NCI-H774 (cell line): ENCODE measurements around the gene THBD.

Experiments
- DNase-seq: peaks from one replicate; lab custom pipeline; 2025; lab: John Stamatoyannopoulos, UW

Gene THBD

DNA sequence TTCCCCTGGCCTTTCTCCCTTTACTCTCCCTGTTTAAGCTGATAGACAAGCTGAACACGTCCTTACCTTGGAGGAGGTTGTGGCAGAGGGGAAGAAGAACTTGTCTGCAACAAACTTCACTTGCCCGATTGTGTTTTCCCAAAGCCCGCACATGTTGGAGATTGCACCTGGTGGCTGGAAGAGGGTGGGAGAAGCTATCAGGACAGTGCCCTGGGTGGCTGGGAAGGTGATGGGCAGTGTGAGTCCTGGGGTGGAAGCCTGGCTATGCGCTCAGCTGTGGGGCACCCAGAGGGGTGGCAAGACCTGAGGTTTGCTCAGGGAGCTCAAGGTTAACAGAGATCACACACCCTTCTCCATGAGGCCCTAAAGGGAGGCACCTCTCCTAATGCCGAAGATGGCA lies 39.4 kb downstream of the THBD start:
- no peak for DNase-seq

DNA sequence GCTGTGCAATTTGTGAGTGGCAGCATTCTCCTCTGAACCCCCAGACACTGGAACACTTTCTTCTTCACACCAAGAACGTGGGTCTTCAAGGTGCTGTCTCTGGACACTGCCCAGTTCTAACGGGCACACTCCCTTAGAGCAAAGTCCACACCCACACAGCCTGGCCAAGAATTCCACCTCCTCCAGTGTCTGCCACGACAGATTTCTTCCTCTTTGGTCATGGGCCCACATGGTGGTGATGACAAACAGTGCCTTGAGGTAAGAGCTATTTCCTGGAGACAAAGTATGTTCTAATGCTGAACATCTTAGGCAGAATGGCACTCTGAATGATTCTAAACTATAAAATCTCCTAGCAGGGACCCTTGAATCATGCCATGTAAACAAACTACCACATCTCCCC lies 39.8 kb downstream of the THBD start:
- no peak for DNase-seq

DNA sequence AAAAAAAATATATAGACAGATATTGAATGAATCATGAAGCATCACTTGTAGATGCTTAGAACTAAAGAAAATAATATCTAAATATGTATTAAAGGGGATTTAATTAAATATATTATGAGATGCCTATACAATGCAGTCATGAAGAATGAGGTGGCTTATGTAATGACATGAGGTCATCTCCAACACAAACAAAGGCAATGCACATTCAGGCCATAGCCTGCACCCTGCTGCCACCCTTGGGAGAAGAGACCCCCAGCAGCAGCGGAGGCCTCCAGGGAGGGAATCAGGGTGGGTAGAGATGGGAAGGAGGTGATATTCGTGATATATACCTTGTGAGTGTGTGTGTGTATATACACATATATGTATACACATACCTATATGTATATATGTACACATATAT lies 40.8 kb downstream of the THBD start:
- no peak for DNase-seq

DNA sequence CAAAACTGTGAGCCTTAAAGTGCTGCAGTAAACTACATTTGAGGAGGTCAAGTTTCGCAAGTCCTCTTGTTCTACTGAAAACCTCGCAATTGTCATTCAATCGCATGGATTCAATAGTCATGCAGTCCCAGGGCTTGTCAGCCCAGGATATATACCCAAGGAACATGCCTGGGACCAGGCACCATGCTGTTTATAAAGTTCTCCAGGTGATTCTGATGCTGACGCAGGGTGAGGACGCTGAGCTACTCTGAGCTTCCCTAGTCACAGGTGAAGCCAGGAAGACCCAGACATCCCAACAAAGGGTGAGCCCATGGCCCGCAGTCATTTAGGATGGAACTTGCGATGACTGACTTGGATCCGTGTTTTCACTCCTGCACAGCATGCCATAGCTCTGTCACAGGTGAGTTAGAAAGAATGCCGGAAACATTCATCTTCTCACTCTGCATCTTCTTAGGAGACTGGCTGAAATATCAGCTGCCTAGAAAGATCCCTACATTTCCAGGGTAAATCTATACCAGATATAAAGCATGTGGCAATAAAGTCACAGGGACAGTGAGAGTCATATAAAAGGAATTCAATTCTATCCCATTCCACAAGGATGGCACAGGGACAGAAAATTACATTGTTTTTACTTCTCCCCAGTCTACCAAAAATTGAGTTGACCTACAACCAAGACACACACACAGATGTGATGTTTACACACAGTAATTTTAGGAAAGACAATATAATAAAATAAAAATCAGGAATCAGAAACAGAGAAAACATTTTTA lies 41.4 kb downstream of the THBD start:
- no peak for DNase-seq

DNA sequence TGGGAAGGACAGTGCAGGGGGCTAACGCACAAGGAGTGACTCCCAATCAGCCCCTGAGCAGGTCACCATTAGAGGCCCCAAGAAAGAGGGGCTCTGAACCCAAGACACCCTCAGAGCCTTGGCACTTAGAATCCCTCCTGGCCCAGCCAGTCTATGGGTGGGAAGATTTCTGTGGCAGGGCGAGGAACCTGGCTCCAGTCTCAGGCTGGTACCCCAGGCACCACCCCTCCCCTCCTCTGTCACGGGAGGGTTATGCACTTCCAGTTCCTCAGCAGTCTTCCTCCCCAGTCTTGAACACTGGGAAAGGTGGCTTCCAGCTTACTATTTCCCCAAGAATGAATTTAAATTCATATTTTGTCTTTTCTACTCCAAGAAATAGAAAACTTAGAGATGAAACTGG lies 42.0 kb downstream of the THBD start:
- no peak for DNase-seq

DNA sequence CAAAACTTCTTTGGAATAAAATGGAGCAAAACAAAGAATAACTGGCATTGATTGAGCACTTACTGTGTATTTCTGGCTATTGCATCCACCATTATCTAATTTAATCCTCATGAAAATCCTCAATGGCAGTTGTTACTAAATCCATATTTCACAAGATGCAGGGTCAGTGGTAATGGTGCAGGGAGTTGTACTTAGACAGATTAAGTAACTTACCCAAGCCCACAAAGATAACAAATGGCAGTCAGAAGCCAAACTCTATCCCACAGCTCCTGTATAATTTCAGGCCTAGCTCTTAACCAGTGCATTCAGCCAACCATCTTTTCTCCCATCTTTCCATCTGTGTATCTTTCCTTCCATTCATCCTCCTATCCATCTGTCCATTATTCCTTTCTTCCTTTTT lies 43.7 kb downstream of the THBD start:
- no peak for DNase-seq

DNA sequence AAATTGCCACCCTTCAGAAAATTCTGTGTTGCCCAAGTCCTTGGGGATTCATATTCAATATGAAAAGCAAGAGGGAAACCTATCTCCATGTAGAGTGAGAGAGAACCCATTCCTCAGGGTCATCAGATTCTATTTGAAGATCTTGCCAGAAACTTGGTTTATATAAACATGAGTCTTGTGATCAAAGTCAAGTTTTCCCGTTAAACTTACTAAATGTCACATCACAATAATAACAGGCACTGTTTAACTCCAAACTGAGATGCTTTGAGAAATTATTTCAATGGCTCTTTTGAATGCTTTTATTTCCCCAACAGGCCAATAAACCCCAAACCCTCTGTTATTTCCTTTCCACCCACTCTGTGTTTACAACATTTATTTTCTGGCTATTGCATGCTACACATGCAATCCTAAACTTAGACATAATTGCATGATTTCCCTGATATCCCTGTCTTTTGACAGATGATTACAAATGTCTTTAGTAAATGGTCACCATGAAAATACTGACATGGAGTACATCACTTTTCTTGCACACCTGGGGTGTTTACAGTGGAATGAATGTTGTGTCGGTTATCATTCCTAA lies 45.5 kb downstream of the THBD start:
- DNase-seq, result no peak

DNA sequence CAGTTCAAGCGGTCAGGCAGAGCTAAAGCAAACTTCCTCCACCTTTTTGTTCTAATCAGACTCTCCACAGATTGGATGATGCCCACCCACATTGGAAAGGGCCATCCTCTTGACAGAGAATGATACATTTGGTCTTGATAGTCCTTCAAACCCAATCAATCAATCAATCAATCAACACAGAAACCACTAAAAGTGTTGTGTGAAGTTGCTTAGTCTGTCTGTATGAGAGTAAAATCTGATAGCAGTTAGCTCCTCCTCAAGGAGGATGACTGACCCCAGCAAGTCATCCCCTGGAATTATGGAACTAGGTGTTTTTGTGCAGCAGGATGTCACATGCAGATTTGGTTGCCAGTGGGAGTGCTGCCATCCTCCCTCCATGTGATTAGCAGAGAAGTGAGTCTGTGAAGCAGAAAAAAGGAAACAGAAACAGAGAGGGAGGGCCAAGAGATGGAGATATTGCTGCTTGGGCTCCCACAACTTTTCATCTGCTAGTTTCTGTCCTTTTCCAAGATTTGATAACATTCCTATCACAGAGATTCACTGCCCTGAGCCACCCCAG lies 46.3 kb downstream of the THBD start:
- no peak for DNase-seq

DNA sequence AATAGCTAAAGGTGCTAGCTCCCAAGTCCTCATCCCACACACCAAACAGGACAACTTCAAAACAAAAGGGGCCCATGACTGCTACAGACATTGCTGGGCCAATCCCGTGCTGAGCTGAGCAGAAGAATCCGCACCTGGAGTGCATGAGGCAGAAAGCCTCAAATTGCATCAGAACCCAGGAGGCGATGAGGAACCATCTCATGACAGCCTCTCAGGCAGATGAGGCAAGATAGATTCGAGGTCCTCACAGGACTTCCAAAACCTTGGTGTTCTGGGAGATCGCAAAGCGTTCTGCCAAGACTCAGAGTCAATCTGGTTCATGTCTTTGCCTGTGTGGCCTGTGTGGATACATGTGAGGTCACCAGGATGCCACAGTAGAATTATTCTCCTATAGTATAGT lies 47.2 kb downstream of the THBD start:
- DNase-seq, result no peak

DNA sequence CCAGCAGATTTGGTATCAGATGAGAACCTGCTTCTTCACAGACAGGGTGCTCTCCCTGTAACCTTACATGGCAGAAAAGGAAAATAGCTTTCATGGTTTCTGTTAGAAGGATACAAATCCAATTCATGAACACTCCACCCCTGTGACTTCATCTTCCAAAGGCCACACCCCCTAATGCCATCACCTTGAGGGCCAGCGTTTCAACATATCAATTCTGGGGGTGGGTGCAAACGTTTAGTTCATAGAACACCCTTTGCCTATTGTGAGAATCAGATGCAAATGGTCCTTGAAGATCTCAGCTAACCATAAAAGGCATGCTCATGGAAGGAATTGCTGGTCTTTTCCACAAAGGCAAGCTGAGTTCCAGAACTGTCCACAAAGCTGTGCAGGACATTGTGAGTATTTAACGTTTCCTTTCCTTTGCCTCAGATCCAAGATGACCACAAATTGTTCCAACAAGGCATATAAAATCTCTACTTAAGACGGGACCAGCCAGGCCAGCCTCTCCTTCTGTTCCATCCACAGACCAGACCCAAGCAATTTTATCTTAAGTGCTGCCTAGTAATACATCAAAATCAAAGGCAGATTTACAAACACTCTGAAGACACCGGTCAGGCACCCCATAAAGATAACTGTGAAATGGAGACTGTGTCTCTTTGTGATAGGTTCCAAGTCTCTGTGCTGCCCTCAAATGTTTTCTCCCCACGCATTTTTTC lies 49.1 kb downstream of the THBD start:
- DNase-seq, result no peak

DNA sequence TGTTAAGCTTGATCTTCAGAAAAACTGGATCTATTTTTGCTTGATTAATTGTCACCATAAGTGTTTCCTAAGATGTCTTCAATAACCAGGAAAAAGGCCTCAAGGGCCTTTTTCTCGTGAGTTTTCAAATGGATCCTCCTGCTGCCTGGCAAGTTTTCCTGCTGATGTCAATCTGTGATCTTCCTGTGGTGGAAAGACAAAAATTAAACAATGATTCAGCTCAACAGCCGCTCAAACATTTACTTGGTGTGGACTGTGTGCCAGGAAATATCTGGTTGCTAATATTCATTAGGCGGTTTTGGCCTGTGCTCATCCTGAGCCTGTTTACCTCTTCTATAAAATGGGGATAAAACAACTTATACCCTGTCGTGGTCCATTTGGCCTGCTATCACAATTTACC lies 49.7 kb downstream of the THBD start:
- DNase-seq, result peak; percentile 9

DNA sequence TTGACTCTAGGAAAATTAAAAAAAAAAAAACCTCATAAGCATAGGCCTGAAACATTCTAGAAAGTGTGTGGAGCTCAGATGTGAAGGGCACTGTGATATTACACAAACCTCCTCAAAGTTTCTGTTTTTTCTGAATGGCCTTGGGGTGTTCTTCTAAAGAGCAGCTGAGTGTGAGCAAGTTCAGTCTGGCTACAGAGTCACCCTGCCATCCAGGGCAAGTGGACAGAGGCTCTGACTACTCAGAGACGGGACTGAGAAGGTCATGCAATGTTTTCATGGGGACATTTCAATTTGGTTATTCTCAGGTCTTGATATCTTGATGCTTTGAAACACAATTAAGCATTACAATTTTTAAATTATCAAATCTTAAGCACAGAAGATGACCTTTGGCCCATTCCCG lies 51.0 kb downstream of the THBD start:
- DNase-seq, result no peak

DNA sequence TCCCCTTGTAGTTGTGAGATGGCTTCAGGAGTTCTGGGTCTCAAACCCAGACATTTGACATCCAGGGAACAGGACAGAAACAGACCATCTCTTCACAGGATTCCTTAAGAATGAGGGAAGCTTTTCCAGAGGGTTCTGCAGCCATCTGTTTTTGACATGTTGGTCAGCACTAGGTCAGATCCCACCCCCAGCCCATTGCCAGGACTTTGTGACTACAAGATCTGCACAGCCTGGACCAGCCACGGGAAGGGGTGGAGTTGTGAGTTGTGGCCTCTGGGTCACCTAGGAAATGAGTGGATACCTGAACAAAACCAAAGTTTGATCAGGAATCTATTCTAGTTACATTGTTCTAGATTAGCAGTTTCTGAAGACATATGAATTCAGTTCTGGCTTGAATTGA lies 53.5 kb downstream of the THBD start:
- DNase-seq, result no peak
